ENCODE results near the gene SKIDA1.

Gene SKIDA1

GRCh38 chr10:21528236-21529031 is 3.0 kb upstream of the SKIDA1 start:
- no peak for DNase-seq

GRCh38 chr10:21527598-21528235 is 2.2 kb upstream of the SKIDA1 start:
- DNase-seq = no peak

- DNase-seq = peak in 1 of 2 donors; percentile 31
These were observed 1.5 kb upstream of the SKIDA1 start for GRCh38 chr10:21526860-21527597.

- DNase-seq = peak; percentile 57 to 65
These were observed 842 bp upstream of the SKIDA1 start for GRCh38 chr10:21526188-21526859.

GRCh38 chr10:21524526-21525366 is 736 bp downstream of the SKIDA1 start:
- DNase-seq = no peak

GRCh38 chr10:21524131-21524525 is 1.4 kb downstream of the SKIDA1 start:
- DNase-seq = no peak

GRCh38 chr10:21523557-21524008 is 1.9 kb downstream of the SKIDA1 start:
- no peak for DNase-seq

GRCh38 chr10:21522631-21523406 is 2.7 kb downstream of the SKIDA1 start:
- DNase-seq = no peak

GRCh38 chr10:21521751-21522533 is 3.5 kb downstream of the SKIDA1 start:
- DNase-seq = no peak

GRCh38 chr10:21520949-21521348 is 4.5 kb downstream of the SKIDA1 start:
- no peak for DNase-seq

GRCh38 chr10:21520509-21520908 is 5.0 kb downstream of the SKIDA1 start:
- no peak for DNase-seq

- no peak for DNase-seq
These were observed 5.5 kb downstream of the SKIDA1 start for GRCh38 chr10:21519941-21520436.

GRCh38 chr10:21519397-21519933 is 6.0 kb downstream of the SKIDA1 start:
- no peak for DNase-seq

- DNase-seq = no peak
These were observed 6.7 kb downstream of the SKIDA1 start for GRCh38 chr10:21518641-21519396.

GRCh38 chr10:21518149-21518640 is 7.3 kb downstream of the SKIDA1 start:
- no peak for DNase-seq

- no peak for DNase-seq
These were observed 8.1 kb downstream of the SKIDA1 start for GRCh38 chr10:21517134-21518031.

- DNase-seq = peak in 1 of 2 donors; percentile 27
These were observed 9.0 kb downstream of the SKIDA1 start for GRCh38 chr10:21516242-21517131.
